ENCODE measurements around the gene EEFSEC.

EEFSEC gene

DNA sequence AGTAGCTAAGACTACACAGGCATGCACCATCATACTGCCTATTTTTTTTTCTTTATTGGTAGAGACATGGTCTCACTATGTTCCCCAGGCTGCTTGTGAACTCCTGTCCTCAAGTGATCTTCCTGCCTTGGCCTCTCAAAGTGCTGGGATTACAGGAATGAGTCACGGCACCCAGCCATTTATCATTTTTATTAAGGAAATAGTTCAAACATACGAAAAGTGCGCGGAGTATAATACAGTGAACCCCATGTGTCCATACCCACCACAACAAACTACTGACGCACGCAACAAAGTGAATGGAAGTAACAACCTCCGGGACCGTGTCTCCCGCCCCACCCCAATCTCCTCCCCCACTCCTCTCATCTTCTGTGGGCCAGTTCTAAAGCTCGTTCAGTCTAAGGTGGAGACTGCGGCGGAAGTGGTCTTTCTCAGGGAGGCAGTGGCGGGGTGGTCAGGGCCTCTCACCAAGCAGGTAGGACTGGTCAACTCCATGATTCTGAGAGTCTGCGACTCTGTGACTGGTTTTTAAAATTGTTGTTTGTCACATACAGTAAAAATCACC lies 271.3 kb downstream of the EEFSEC start:
- TF ChIP-seq, protein P1, sequence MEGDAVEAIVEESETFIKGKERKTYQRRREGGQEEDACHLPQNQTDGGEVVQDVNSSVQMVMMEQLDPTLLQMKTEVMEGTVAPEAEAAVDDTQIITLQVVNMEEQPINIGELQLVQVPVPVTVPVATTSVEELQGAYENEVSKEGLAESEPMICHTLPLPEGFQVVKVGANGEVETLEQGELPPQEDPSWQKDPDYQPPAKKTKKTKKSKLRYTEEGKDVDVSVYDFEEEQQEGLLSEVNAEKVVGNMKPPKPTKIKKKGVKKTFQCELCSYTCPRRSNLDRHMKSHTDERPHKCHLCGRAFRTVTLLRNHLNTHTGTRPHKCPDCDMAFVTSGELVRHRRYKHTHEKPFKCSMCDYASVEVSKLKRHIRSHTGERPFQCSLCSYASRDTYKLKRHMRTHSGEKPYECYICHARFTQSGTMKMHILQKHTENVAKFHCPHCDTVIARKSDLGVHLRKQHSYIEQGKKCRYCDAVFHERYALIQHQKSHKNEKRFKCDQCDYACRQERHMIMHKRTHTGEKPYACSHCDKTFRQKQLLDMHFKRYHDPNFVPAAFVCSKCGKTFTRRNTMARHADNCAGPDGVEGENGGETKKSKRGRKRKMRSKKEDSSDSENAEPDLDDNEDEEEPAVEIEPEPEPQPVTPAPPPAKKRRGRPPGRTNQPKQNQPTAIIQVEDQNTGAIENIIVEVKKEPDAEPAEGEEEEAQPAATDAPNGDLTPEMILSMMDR (IDR thresholded peaks at IDR 0.05; ENCODE audit: low read length), result no peak
- no peak for TF ChIP-seq EZH2 (optimal IDR thresholded peaks at IDR 0.05; ENCODE audit: low read depth, low read length)
- no peak for TF ChIP-seq EZH2phosphoT487 (IDR thresholded peaks at IDR 0.05; ENCODE audit: low read length)

GRCh38 chr3:128425142-128425845 lies 272.0 kb downstream of the EEFSEC start:
- no peaks in the 10 kb centered on the region for H3K9me2 ChIP-seq (replicated peaks; ENCODE audit: insufficient read depth, low read length)
- H3K9me3 ChIP-seq (replicated peaks; ENCODE audit: insufficient read depth, low read length), result no peaks in the 10 kb centered on the region
- H3K27ac ChIP-seq (ENCODE audit: low read length), result no peak overlapping the region
- H3K4me3 ChIP-seq (ENCODE audit: low read length), result no peak overlapping the region
- DNase-seq, result no peak
- no peaks in the 10 kb centered on the region for H3F3A ChIP-seq (ENCODE audit: insufficient read depth, low read length)
- H3K4me2 ChIP-seq (ENCODE audit: low read depth, low read length), result no peak overlapping the region
- no peak overlapping the region for H2AFZ ChIP-seq (ENCODE audit: low read length)
- no peaks in the 10 kb centered on the region for H3K4me1 ChIP-seq (ENCODE audit: low read length)
- H4K20me1 ChIP-seq (ENCODE audit: insufficient read depth, low read length), result no peaks in the 10 kb centered on the region
- peaks cover 7% of the 10 kb centered on the region for H3K27me3 ChIP-seq (replicated peaks; ENCODE audit: insufficient read depth, low read length)
- H3K9ac ChIP-seq (ENCODE audit: low read length), result no peak overlapping the region
- no peaks in the 10 kb centered on the region for H3K79me2 ChIP-seq (ENCODE audit: low read length)
- H3K36me3 ChIP-seq (replicated peaks; ENCODE audit: insufficient read depth, low read length), result no peaks in the 10 kb centered on the region
- TF ChIP-seq EZH2phosphoT487 (IDR thresholded peaks at IDR 0.05; ENCODE audit: low read length), result no peak

More for the DNA sequence above, 271.3 kb downstream of the EEFSEC start:
- Histone ChIP-seq H3K9me3 (replicated peaks; ENCODE audit: insufficient read depth, low read length) (no peaks in the 10 kb centered on the region), H2AFZ (ENCODE audit: low read length) (no peak overlapping the region), H3K36me3 (replicated peaks; ENCODE audit: insufficient read depth, low read length) (no peaks in the 10 kb centered on the region), H3K9me2 (replicated peaks; ENCODE audit: insufficient read depth, low read length) (no peaks in the 10 kb centered on the region), H4K20me1 (ENCODE audit: insufficient read depth, low read length) (no peaks in the 10 kb centered on the region), H3K4me3 (ENCODE audit: low read length) (no peak overlapping the region), H3F3A (ENCODE audit: insufficient read depth, low read length) (no peaks in the 10 kb centered on the region), H3K4me2 (ENCODE audit: low read depth, low read length) (no peak overlapping the region), H3K27ac (ENCODE audit: low read length) (no peak overlapping the region), H3K4me1 (ENCODE audit: low read length) (no peaks in the 10 kb centered on the region), H3K79me2 (ENCODE audit: low read length) (no peaks in the 10 kb centered on the region), H3K27me3 (replicated peaks; ENCODE audit: insufficient read depth, low read length) (peaks cover 6% of the 10 kb centered on the region; the same call in 1 of the 2 replicates), H3K9ac (ENCODE audit: low read length) (no peak overlapping the region)
- no peak for DNase-seq

GRCh38 chr3:128425846-128426127 lies 272.5 kb downstream of the EEFSEC start:
- Histone ChIP-seq H3K4me1 (ENCODE audit: low read length) (no peaks in the 10 kb centered on the region), H3K4me2 (ENCODE audit: low read depth, low read length) (peak overlapping the region; percentile 48; the same call in 1 of the 2 replicates)
- TF ChIP-seq, protein P1 (IDR thresholded peaks at IDR 0.05; ENCODE audit: low read length), result no peak
- TF ChIP-seq EZH2 (optimal IDR thresholded peaks at IDR 0.05; ENCODE audit: low read depth, low read length), result no peak
- no peak for TF ChIP-seq EZH2phosphoT487 (IDR thresholded peaks at IDR 0.05; ENCODE audit: low read length)

More at GRCh38 chr3:128425846-128426127, 272.5 kb downstream of the EEFSEC start:
- Histone ChIP-seq H3F3A (ENCODE audit: insufficient read depth, low read length) (no peaks in the 10 kb centered on the region), H2AFZ (ENCODE audit: low read length) (no peak overlapping the region; the same call in 1 of the 2 replicates), H3K9me3 (replicated peaks; ENCODE audit: insufficient read depth, low read length) (no peaks in the 10 kb centered on the region), H4K20me1 (ENCODE audit: insufficient read depth, low read length) (no peaks in the 10 kb centered on the region), H3K36me3 (replicated peaks; ENCODE audit: insufficient read depth, low read length) (no peaks in the 10 kb centered on the region), H3K27me3 (replicated peaks; ENCODE audit: insufficient read depth, low read length) (peaks cover 12% of the 10 kb centered on the region), H3K4me3 (ENCODE audit: low read length) (no peak overlapping the region), H3K9ac (ENCODE audit: low read length) (no peak overlapping the region), H3K27ac (ENCODE audit: low read length) (no peak overlapping the region), H3K79me2 (ENCODE audit: low read length) (no peaks in the 10 kb centered on the region), H3K9me2 (replicated peaks; ENCODE audit: insufficient read depth, low read length) (no peaks in the 10 kb centered on the region)
- no peak for DNase-seq

All from MM.1S (cell line).